Smooth muscle cell (in vitro differentiated cells): ENCODE results near the gene FAM169A. TPM values are rescaled to one million over a fixed set of nuclear protein-coding genes. Genes with fewer than 3 reads are reported as not detected.

ENCODE experiments used
- DNase-seq: peaks from one replicate; lab custom pipeline; 2025; ENCODE audit not compliant: unreplicated experiment; lab: John Stamatoyannopoulos, UW
- H2AFZ ChIP-seq: fragments of 200-600 bp; sonication (generic); 2 replicates; pipeline ENCODE4 v1.6.0; 2016; ENCODE audit warnings: antibody characterized with exemption, low read depth, mild to moderate bottlenecking
- H3F3A ChIP-seq: fragments of 200-600 bp; sonication (generic); 2 replicates; pipeline ENCODE4 v1.6.0; 2017; ENCODE audit warnings: antibody characterized with exemption, low read depth
- H3K27ac ChIP-seq: fragments of 200-600 bp; sonication (generic); 2 replicates; pipeline ENCODE4 v1.5.1; 2016; ENCODE audit warnings: low read depth, mild to moderate bottlenecking
- H3K27me3 ChIP-seq: fragments of 200-600 bp; sonication (generic); 2 replicates; pipeline ENCODE4 v1.6.1; 2016; ENCODE audit warnings: low read depth, mild to moderate bottlenecking
- H3K36me3 ChIP-seq: fragments of 200-600 bp; sonication (generic); 2 replicates; pipeline ENCODE4 v1.5.1; 2016; ENCODE audit warnings: low read depth
- H3K4me1 ChIP-seq: fragments of 200-600 bp; sonication (generic); 2 replicates; pipeline ENCODE4 v1.5.1; 2016; ENCODE audit warnings: low read depth
- H3K4me2 ChIP-seq: fragments of 200-600 bp; sonication (generic); 2 replicates; pipeline ENCODE4 v1.6.0; 2016; ENCODE audit warnings: mild to moderate bottlenecking
- H3K4me3 ChIP-seq: fragments of 200-600 bp; sonication (generic); 2 replicates; pipeline ENCODE4 v1.5.1; 2016; ENCODE audit warnings: mild to moderate bottlenecking
- H3K79me2 ChIP-seq: fragments of 200-600 bp; sonication (generic); 2 replicates; pipeline ENCODE4 v1.6.0; 2016; ENCODE audit warnings: low read depth, mild to moderate bottlenecking
- H3K9ac ChIP-seq: fragments of 200-600 bp; sonication (generic); 2 replicates; pipeline ENCODE4 v1.6.0; 2016; ENCODE audit warnings: low read depth
- H3K9me3 ChIP-seq: fragments of 200-600 bp; sonication (generic); replicated peaks from 2 replicates; pipeline ENCODE4 v1.5.1; 2016; ENCODE audit warnings: low read depth
- H4K20me1 ChIP-seq: fragments of 200-600 bp; sonication (generic); 2 replicates; pipeline ENCODE4 v1.6.0; 2016; ENCODE audit warnings: low read depth
- WGBS: methylation state at CpG from one replicate; pipeline ENCODE4 v1.1.7; 2016; ENCODE audit warnings: low lambda C conversion rate; 5-methylcytosine and 5-hydroxymethylcytosine counted together
- polyA plus RNA-seq: library from polyadenylated mRNA; unstranded; fragments of >200 nt; fragmentation: Nextera tagmentation; extraction: Ambion mirVana; gene quantifications from 2 replicates; pipeline ENCODE4 v1.2.1, GENCODE V29; 2016
- total RNA-seq: library from RNA; depleted of rRNA; stranded (reverse); fragments of >200 nt; gene quantifications from 2 replicates; pipeline ENCODE4 v1.2.3, GENCODE V29; 2014
- TF ChIP-seq, protein P1 (sequence below): fragments of 200-600 bp; sonication (generic); IDR thresholded peaks from 2 replicates; pipeline ENCODE4 v1.5.1; 2017; ENCODE audit warnings: borderline replicate concordance, mild to moderate bottlenecking, antibody characterized with exemption; ENCODE audit not compliant: insufficient read depth, poor library complexity, severe bottlenecking

FAM169A gene
- total and polyA plus RNA-seq, 2 experiments from 2014 or later = 0.70 to 4.0 TPM

DNA sequence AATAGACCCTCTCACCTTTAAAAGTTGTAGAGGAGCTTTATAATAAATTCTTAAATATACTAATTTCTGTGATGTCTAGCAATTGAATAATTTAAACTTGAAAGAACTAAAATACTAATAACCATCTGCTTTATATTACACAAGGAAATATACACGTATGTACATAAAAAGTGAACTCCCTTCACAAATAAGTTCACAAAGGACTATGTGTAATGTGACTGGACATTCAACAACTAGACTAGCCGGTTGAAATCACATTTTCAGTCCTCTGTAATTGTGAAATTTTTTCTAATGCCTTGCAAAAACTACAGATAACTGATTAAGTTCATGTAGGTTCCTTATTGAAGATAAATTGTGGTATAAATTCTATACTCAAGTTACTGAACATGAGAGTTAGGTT lies 87.6 kb downstream of the FAM169A start:
- DNase-seq = no peak
- peaks cover 11% of the 10 kb centered on the region for H3K36me3 ChIP-seq
- H4K20me1 ChIP-seq = no peaks in the 10 kb centered on the region
- H2AFZ ChIP-seq = no peak overlapping the region
- no peak overlapping the region for H3K9ac ChIP-seq
- H3F3A ChIP-seq = peaks cover 6% of the 10 kb centered on the region
- TF ChIP-seq, protein P1, sequence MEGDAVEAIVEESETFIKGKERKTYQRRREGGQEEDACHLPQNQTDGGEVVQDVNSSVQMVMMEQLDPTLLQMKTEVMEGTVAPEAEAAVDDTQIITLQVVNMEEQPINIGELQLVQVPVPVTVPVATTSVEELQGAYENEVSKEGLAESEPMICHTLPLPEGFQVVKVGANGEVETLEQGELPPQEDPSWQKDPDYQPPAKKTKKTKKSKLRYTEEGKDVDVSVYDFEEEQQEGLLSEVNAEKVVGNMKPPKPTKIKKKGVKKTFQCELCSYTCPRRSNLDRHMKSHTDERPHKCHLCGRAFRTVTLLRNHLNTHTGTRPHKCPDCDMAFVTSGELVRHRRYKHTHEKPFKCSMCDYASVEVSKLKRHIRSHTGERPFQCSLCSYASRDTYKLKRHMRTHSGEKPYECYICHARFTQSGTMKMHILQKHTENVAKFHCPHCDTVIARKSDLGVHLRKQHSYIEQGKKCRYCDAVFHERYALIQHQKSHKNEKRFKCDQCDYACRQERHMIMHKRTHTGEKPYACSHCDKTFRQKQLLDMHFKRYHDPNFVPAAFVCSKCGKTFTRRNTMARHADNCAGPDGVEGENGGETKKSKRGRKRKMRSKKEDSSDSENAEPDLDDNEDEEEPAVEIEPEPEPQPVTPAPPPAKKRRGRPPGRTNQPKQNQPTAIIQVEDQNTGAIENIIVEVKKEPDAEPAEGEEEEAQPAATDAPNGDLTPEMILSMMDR = no peak
- H3K27me3 ChIP-seq = no peaks in the 10 kb centered on the region
- no peak overlapping the region for H3K4me3 ChIP-seq
- H3K9me3 ChIP-seq = no peaks in the 10 kb centered on the region
- no peaks in the 10 kb centered on the region for H3K4me1 ChIP-seq
- no peak overlapping the region for H3K4me2 ChIP-seq
- H3K27ac ChIP-seq = no peak overlapping the region
- no peaks in the 10 kb centered on the region for H3K79me2 ChIP-seq
- WGBS = 95% methylated on average over 2 of the region's 2 CpGs

DNA sequence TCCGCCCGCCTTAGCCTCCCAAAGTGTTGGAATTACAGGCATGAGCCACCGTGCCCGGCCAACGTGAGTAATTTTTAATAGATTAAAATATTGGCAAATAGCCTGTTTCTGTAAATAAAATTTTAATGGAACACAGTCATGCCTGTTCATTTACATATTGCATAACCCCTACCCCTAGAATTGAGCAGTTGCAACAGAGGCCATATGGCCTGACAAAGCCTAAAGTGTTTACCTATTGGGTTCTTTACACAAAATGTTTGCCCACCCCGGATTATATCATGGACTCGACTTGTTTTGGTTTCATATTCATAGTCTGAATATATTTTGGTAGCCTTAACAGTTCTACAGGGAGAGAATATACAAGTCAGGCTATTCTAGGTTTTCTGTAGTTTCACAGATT lies 93.8 kb downstream of the FAM169A start:
- DNase-seq = no peak
- WGBS = 82% methylated on average over 7 of the region's 7 CpGs

DNA sequence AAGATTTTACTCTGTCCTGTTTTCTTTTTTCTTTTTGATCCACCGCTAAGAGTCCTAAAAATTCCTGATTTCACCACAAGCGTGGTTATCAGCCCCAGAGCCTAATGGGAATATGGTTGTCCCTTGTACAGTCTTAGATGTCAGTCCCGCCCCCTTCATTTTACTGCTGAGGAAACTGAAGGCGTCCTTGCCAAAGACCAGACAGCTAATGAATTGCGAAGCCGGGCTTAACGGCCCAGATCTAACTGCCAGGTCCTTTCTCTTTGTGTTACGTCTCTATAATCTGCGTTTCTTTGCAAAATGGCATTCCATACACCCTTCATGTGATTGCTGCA lies 98.6 kb downstream of the FAM169A start:
- no peak for DNase-seq

More for the DNA sequence above, 93.8 kb downstream of the FAM169A start:
- peaks cover 13% of the 10 kb centered on the region for H3K79me2 ChIP-seq
- no peak overlapping the region for H3K4me3 ChIP-seq
- H2AFZ ChIP-seq = no peak overlapping the region
- peaks cover 6% of the 10 kb centered on the region for H3K4me1 ChIP-seq
- peaks cover 21% of the 10 kb centered on the region for H3K36me3 ChIP-seq
- H4K20me1 ChIP-seq = no peaks in the 10 kb centered on the region
- no peaks in the 10 kb centered on the region for H3K9me3 ChIP-seq
- no peaks in the 10 kb centered on the region for H3K27me3 ChIP-seq
- TF ChIP-seq, protein P1 = no peak
- H3K9ac ChIP-seq = no peak overlapping the region
- no peak overlapping the region for H3K27ac ChIP-seq
- no peak overlapping the region for H3K4me2 ChIP-seq
- no peaks in the 10 kb centered on the region for H3F3A ChIP-seq

More for the DNA sequence above, 98.6 kb downstream of the FAM169A start:
- H3K4me2 ChIP-seq = peak overlapping the region; percentile 93
- H3K9ac ChIP-seq = peak overlapping the region; percentile 71
- peaks cover 40% of the 10 kb centered on the region for H3K79me2 ChIP-seq
- H3K4me3 ChIP-seq = peak overlapping the region; percentile 94
- peaks cover 18% of the 10 kb centered on the region for H3K4me1 ChIP-seq
- TF ChIP-seq, protein P1 = no peak
- no peaks in the 10 kb centered on the region for H3K9me3 ChIP-seq
- WGBS = 0% methylated on average over 9 of the region's 9 CpGs
- H3F3A ChIP-seq = no peaks in the 10 kb centered on the region
- no peaks in the 10 kb centered on the region for H4K20me1 ChIP-seq
- peaks cover 14% of the 10 kb centered on the region for H3K36me3 ChIP-seq
- no peaks in the 10 kb centered on the region for H3K27me3 ChIP-seq
- peak overlapping the region; percentile 99 for H2AFZ ChIP-seq
- H3K27ac ChIP-seq = no peak overlapping the region
